GM10266 (cell line): ENCODE data around the gene MAG.

Source experiments
- DNase-seq: peaks from one replicate; pipeline ENCODE4 v3.0.0; 2012; ENCODE audit errors: extremely low spot score
- CTCF ChIP-seq: IDR thresholded peaks from 2 replicates; pipeline ENCODE4 v1.5.1; 2012; ENCODE audit warnings: mild to moderate bottlenecking, low read depth; ENCODE audit not compliant: control insufficient read depth, insufficient read depth; ENCODE audit errors: missing control alignments

Gene MAG

GRCh38 chr19:35249848-35250711, 41.9 kb upstream of the MAG start:
- no peak for TF ChIP-seq CTCF
- no peak for DNase-seq

- TF ChIP-seq CTCF, result no peak
- no peak for DNase-seq
These were observed 40.5 kb upstream of the MAG start for GRCh38 chr19:35251456-35251855.

GRCh38 chr19:35253316-35254286, 38.4 kb upstream of the MAG start:
- no peak for TF ChIP-seq CTCF
- no peak for DNase-seq

- TF ChIP-seq CTCF, result no peak
- DNase-seq, result no peak
These were observed 37.3 kb upstream of the MAG start for GRCh38 chr19:35254341-35255297.

GRCh38 chr19:35256566-35256965, 35.4 kb upstream of the MAG start:
- TF ChIP-seq CTCF, result no peak
- no peak for DNase-seq

- no peak for DNase-seq
- TF ChIP-seq CTCF, result no peak
These were observed 34.9 kb upstream of the MAG start for GRCh38 chr19:35257113-35257461.
